Osteoblast (primary cell): ENCODE results near the gene TOLLIP. TPM values are rescaled to one million over a fixed set of nuclear protein-coding genes. Genes with fewer than 3 reads are reported as not detected.

Experiments used
- DNase-seq: peaks from one replicate; pipeline ENCODE4 v3.0.0; 2011; ENCODE audit warnings: low spot score, mixed read lengths; ENCODE audit not compliant: insufficient read length; ENCODE audit errors: missing footprints
- H2AFZ ChIP-seq: 2 replicates; pipeline ENCODE4 v1.6.0; 2011; ENCODE audit warnings: mild to moderate bottlenecking, low read length
- H3K27ac ChIP-seq: 2 replicates; pipeline ENCODE4 v1.5.1; 2011; ENCODE audit warnings: mild to moderate bottlenecking, low read depth, low read length, moderate library complexity
- H3K27me3 ChIP-seq: 2 replicates; pipeline ENCODE4 v1.6.0; 2012; ENCODE audit warnings: mild to moderate bottlenecking, control low read depth, inconsistent platforms, low read length, moderate library complexity; ENCODE audit not compliant: insufficient read depth
- H3K36me3 ChIP-seq: 2 replicates; pipeline ENCODE4 v1.5.1; 2011; ENCODE audit warnings: mild to moderate bottlenecking, low read length, control low read depth, moderate library complexity; ENCODE audit not compliant: insufficient read depth
- H3K4me1 ChIP-seq: 2 replicates; pipeline ENCODE4 v1.5.1; 2011; ENCODE audit warnings: mild to moderate bottlenecking, low read length, control low read depth, moderate library complexity; ENCODE audit not compliant: insufficient read depth
- H3K4me2 ChIP-seq: 2 replicates; pipeline ENCODE4 v1.6.0; 2011; ENCODE audit warnings: mild to moderate bottlenecking, low read length; ENCODE audit not compliant: insufficient read depth
- H3K4me3 ChIP-seq: fragments of 200-600 bp; sonication (generic); 3 replicates; pipeline ENCODE4 v1.5.1; 2012; ENCODE audit warnings: mild to moderate bottlenecking, low read length, inconsistent platforms; ENCODE audit not compliant: insufficient read depth
- H3K79me2 ChIP-seq: 2 replicates; pipeline ENCODE4 v1.6.0; 2012; ENCODE audit warnings: mild to moderate bottlenecking, low read length, control low read depth, inconsistent platforms; ENCODE audit not compliant: insufficient read depth
- H3K9me3 ChIP-seq: 2 replicates; pipeline ENCODE4 v1.5.1; 2011; ENCODE audit warnings: low read depth, low read length, control low read depth
- H4K20me1 ChIP-seq: 2 replicates; pipeline ENCODE4 v1.6.0; 2012; ENCODE audit warnings: mild to moderate bottlenecking, low read length, control low read depth; ENCODE audit not compliant: insufficient read depth
- CTCF ChIP-seq: IDR thresholded peaks from 2 replicates; pipeline ENCODE4 v1.5.1; 2011; ENCODE audit warnings: mild to moderate bottlenecking, low read depth, low read length, moderate library complexity; ENCODE audit errors: extremely low read depth
- total RNA-seq: library from RNA; depleted of rRNA; stranded (reverse); fragments of >200 nt; gene quantifications from 2 replicates; pipeline ENCODE4 v1.2.3, GENCODE V29; 2012

Gene TOLLIP
- total RNA-seq, 1 donor = 30.8 TPM

GRCh38 chr11:1230121-1230455, 79.3 kb downstream of the TOLLIP start:
- DNase-seq = peak; percentile 89
- no peak overlapping the region for H3K4me3 ChIP-seq
- H3K79me2 ChIP-seq = no peaks in the 10 kb centered on the region
- TF ChIP-seq CTCF = no peak
- H3K36me3 ChIP-seq = no peaks in the 10 kb centered on the region
- H3K4me2 ChIP-seq = no peak overlapping the region
- no peaks in the 10 kb centered on the region for H3K4me1 ChIP-seq
- no peaks in the 10 kb centered on the region for H3K27me3 ChIP-seq
- no peak overlapping the region for H2AFZ ChIP-seq
- H4K20me1 ChIP-seq = no peaks in the 10 kb centered on the region
- H3K9me3 ChIP-seq = no peaks in the 10 kb centered on the region
- H3K27ac ChIP-seq = no peak overlapping the region

DNA sequence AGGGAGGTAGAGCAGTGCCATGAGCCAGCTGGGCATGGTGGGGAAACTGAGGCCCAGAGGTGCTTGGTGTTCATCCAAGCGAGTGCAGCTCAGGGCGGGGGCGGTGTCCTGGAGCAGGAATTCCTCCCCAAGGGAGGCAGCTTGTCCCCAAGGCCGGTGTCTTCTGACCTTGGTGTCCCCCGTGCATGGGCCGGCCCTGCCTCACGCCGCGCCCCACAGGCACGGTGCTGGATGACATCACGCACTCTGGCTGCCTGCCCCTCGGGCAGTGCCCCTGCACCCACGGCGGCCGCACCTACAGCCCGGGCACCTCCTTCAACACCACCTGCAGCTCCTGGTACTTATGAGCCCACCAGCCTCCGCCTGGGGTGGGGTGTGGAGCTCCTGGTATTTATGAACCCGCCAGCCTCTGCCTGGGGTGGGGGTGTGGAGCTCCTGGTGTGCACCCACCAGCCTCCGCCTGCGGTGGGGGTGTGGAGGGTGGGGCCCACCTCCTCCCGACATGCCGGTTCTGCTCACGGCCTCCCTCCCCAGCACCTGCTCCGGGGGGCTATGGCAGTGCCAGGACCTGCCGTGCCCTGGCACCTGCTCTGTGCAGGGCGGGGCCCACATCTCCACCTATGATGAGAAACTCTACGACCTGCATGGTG, 79.8 kb downstream of the TOLLIP start:
- DNase-seq = peak; percentile 79
- Histone ChIP-seq H3K36me3 (no peaks in the 10 kb centered on the region), H4K20me1 (no peaks in the 10 kb centered on the region), H3K27me3 (no peaks in the 10 kb centered on the region), H3K4me2 (no peak overlapping the region), H2AFZ (no peak overlapping the region), H3K27ac (no peak overlapping the region), H3K4me1 (no peaks in the 10 kb centered on the region), H3K79me2 (no peaks in the 10 kb centered on the region), H3K9me3 (no peaks in the 10 kb centered on the region), H3K4me3 (no peak overlapping the region)
- no peak for TF ChIP-seq CTCF

GRCh38 chr11:1228921-1229451, 80.4 kb downstream of the TOLLIP start:
- no peaks in the 10 kb centered on the region for H3K36me3 ChIP-seq
- H3K4me2 ChIP-seq = no peak overlapping the region

More at GRCh38 chr11:1228921-1229451, 80.4 kb downstream of the TOLLIP start:
- Histone ChIP-seq H2AFZ (no peak overlapping the region), H3K27ac (no peak overlapping the region), H3K79me2 (no peaks in the 10 kb centered on the region), H3K9me3 (no peaks in the 10 kb centered on the region), H3K27me3 (no peaks in the 10 kb centered on the region), H4K20me1 (no peaks in the 10 kb centered on the region), H3K4me3 (no peak overlapping the region), H3K4me1 (no peaks in the 10 kb centered on the region)
- DNase-seq = peak; percentile 66
- TF ChIP-seq CTCF = no peak
